Measurements from ENCODE around the gene SHC4. TPM values are rescaled to one million over a fixed set of nuclear protein-coding genes. Genes with fewer than 3 reads are reported as not detected.

SHC4 gene
- total and polyA plus RNA-seq, 9 of the 15 experiments (the other 6 are each of a cell fraction or from before 2014, with no cell fraction given): 0.43 to 1.2 (median 0.67) TPM

DNA sequence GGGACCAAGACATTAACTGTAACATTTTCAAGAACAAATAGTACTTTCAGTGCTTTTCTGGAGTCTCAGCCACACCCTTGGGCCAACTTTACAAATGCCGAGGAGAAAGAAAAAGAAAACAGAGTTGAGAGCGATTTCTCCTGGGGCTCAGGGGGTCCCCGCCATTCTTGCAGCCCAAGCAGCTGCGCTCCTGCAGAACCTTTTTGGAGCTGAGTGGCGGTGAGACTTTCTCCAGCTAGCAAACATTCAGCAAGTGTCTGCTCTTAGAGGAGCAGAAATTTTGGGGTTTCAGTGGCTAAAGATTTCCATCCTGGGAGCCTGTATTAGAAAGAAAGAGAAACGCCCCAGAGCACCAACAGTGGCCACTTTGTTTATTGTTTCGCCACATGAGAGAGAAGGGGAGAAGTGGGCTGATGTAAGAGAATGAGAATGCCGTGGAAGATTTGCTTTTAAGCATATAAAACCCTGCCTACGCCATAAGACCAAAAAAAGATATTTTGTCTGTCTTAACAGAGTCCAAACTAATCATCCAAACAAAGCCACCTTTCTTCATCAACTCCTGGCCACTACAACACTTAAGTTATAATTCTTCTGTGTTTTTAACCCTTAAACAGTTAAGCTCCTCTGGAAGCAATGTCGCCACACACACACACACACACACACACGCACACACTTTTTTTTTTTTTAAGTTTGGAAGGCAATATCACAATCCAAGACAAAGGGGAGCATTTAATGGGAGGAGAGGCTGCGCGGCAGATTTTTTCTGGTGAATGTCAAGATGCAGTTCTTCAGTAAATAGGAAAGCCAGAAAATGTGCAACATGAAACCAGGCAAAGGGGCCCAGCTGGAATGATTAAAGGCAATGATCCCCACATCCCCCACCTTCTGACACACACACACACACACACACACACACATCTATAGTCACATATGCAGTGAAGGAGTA is 66.6 kb downstream of the SHC4 start (continued):
- TF ChIP-seq ZNF318 (IDR thresholded peaks at IDR 0.05; ENCODE audit: borderline replicate concordance in 1 of 2, low read depth in 1 of 2) (no peak), CCAR2 (IDR thresholded peaks at IDR 0.05; ENCODE audit: low read depth, low read length) (no peak), ZNF174 (CRISPR knock-in tag; IDR thresholded peaks at IDR 0.05) (no peak), ZNF717 (CRISPR knock-in tag; IDR thresholded peaks at IDR 0.05) (no peak), AFF1 (IDR thresholded peaks at IDR 0.05; ENCODE audit: low read depth in 1 of 2, partially characterized antibody in 2 of 2) (peak in 1 of 2 experiments; percentile 25)
- TF ChIP-seq, protein P1, sequence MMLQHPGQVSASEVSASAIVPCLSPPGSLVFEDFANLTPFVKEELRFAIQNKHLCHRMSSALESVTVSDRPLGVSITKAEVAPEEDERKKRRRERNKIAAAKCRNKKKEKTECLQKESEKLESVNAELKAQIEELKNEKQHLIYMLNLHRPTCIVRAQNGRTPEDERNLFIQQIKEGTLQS (IDR thresholded peaks at IDR 0.05): peak; percentile 38; the same call in 1 of the 2 replicates
- TF ChIP-seq, protein P1 (CRISPR knock-in tag; conservative IDR thresholded peaks at IDR 0.05): no peak
- TF ChIP-seq, protein P2, sequence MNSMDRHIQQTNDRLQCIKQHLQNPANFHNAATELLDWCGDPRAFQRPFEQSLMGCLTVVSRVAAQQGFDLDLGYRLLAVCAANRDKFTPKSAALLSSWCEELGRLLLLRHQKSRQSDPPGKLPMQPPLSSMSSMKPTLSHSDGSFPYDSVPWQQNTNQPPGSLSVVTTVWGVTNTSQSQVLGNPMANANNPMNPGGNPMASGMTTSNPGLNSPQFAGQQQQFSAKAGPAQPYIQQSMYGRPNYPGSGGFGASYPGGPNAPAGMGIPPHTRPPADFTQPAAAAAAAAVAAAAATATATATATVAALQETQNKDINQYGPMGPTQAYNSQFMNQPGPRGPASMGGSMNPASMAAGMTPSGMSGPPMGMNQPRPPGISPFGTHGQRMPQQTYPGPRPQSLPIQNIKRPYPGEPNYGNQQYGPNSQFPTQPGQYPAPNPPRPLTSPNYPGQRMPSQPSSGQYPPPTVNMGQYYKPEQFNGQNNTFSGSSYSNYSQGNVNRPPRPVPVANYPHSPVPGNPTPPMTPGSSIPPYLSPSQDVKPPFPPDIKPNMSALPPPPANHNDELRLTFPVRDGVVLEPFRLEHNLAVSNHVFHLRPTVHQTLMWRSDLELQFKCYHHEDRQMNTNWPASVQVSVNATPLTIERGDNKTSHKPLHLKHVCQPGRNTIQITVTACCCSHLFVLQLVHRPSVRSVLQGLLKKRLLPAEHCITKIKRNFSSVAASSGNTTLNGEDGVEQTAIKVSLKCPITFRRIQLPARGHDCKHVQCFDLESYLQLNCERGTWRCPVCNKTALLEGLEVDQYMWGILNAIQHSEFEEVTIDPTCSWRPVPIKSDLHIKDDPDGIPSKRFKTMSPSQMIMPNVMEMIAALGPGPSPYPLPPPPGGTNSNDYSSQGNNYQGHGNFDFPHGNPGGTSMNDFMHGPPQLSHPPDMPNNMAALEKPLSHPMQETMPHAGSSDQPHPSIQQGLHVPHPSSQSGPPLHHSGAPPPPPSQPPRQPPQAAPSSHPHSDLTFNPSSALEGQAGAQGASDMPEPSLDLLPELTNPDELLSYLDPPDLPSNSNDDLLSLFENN (IDR thresholded peaks at IDR 0.05; ENCODE audit: low read depth in 2 of 2, low read length in 2 of 2): no peak

Measured in K562 (cell line).